22Rv1 (cell line): ENCODE data around the gene KAZALD1.
A peak's percentile ranks its signal among the peaks of the same experiment; 100 is the strongest.

Experiments
- H3K27ac ChIP-seq: fragments of 450-650 bp; 2 replicates; pipeline ENCODE4 v1.5.1; 2017
- CTCF ChIP-seq: fragments of 450-650 bp; IDR thresholded peaks from 2 replicates; pipeline ENCODE4 v1.5.1; 2017; ENCODE audit warnings: mild to moderate bottlenecking
- ZFX ChIP-seq: fragments of 450-650 bp; IDR thresholded peaks from 2 replicates; pipeline ENCODE4 v1.6.1; 2017; ENCODE audit warnings: antibody characterized with exemption, borderline replicate concordance

The KAZALD1 gene

GRCh38 chr10:101060951-101061623 is 702 bp upstream of the KAZALD1 start:
- TF ChIP-seq CTCF (no peak), ZFX (no peak)
- H3K27ac ChIP-seq, result peak overlapping the region; percentile 100

GRCh38 chr10:101062232-101063049 is 652 bp downstream of the KAZALD1 start:
- TF ChIP-seq CTCF, result peak; percentile 87
- no peak for TF ChIP-seq ZFX
- H3K27ac ChIP-seq, result peak overlapping the region; percentile 100

- H3K27ac ChIP-seq, result peak overlapping the region; percentile 100
- TF ChIP-seq CTCF (no peak), ZFX (no peak)
Measured at GRCh38 chr10:101063050-101063525, 1.3 kb downstream of the KAZALD1 start.

DNA sequence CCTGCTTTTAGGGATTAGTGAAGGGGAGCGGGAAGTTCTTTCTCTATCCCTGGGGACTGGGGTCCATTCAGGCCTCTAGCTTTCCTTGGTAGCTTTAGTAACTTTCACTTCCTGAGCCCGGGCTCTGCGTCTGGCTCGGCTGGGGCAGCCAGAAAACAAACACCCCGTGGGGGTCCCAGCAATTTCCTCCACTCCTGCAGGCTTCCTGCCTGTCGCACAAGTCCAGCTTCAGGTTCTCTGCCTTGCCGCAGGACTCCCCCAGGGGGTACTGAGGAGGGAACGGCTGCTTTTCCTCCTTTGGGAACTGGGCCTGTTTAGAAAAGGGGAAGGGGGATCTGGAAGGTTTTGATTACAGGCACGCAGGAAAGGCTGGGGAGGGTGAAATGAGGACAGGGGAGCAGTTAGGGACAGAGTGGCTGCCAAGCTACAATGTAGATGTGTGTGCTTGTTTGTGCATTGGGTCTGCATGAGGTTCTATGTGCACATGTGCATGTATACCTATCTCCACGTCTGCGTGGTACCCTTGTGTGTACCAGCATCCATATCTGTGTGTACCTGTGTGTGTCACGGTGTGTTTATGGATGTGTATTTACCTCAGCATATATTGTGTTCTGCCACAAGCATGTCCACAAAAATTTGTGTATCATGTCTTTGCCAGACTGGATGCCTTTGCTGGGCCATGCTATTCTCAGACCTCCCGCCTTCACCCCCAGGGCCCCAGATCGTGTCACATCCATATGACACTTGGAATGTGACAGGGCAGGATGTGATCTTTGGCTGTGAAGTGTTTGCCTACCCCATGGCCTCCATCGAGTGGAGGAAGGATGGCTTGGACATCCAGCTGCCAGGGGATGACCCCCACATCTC is 2.0 kb downstream of the KAZALD1 start:
- TF ChIP-seq CTCF (no peak), ZFX (no peak)
- H3K27ac ChIP-seq, result peak overlapping the region; percentile 100

DNA sequence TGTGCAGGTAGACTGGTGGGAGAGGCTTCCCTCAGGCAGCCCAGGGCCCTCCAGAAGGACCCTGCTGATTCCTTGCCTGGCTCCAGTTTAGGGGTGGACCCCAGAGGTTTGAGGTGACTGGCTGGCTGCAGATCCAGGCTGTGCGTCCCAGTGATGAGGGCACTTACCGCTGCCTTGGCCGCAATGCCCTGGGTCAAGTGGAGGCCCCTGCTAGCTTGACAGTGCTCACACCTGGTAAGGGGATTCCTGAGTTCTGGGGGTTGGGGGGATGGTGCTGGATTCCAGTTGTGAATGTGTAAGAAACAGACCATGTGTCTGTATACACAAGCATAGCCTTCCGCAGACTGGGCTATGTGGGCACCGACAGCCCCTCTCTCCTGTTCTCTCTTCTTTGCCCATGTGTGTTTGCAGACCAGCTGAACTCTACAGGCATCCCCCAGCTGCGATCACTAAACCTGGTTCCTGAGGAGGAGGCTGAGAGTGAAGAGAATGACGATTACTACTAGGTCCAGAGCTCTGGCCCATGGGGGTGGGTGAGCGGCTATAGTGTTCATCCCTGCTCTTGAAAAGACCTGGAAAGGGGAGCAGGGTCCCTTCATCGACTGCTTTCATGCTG is 2.7 kb downstream of the KAZALD1 start:
- TF ChIP-seq CTCF (no peak), ZFX (no peak)
- peak overlapping the region; percentile 100 for H3K27ac ChIP-seq

- peak overlapping the region; percentile 100 for H3K27ac ChIP-seq
- TF ChIP-seq CTCF, result no peak
- TF ChIP-seq ZFX, result no peak
Measured at GRCh38 chr10:101065481-101066145, 3.8 kb downstream of the KAZALD1 start.
